Hepatocyte (in vitro differentiated cells): ENCODE data around the gene GRID2.
A peak's percentile ranks its signal among the peaks of the same experiment; 100 is the strongest.

Experiments
- CTCF ChIP-seq: fragments of 200-600 bp; sonication (generic); IDR thresholded peaks from 2 replicates; pipeline ENCODE4 v1.5.1; 2016; ENCODE audit warnings: antibody characterized with exemption, mild to moderate bottlenecking; ENCODE audit not compliant: poor library complexity
- EZH2 ChIP-seq: fragments of 200-600 bp; sonication (generic); IDR thresholded peaks from 2 replicates; pipeline ENCODE4 v1.6.1; 2016; ENCODE audit warnings: antibody characterized with exemption, mild to moderate bottlenecking, borderline replicate concordance
- EZH2phosphoT487 ChIP-seq: fragments of 200-600 bp; sonication (generic); IDR thresholded peaks from one replicate; pipeline ENCODE4 v1.6.1; 2018; ENCODE audit warnings: antibody characterized with exemption, mild to moderate bottlenecking, low read depth, moderate library complexity; ENCODE audit not compliant: unreplicated experiment, severe bottlenecking

- TF ChIP-seq CTCF, result no peak
- TF ChIP-seq EZH2, result peak; percentile 32
- no peak for TF ChIP-seq EZH2phosphoT487
These were observed 840 bp downstream of the GRID2 start for GRCh38 chr4:92304606-92305005.
